IMR-90 (cell line): ENCODE data around the gene SPPL3. TPM values are rescaled to one million over a fixed set of nuclear protein-coding genes. Genes with fewer than 3 reads are reported as not detected.

Source experiments
- ATAC-seq: fragments of 200-7000 bp; cut with Tn5 transposase; 2 replicates; pipeline ENCODE4 v1.9.1; 2020; ENCODE audit warnings: low read depth, mild to moderate bottlenecking, moderate library complexity
- BruUV-seq: library from RNA; stranded (reverse); fragments of 400-500 nt; replicated peaks from 2 replicates; lab custom pipeline; 2021; lab: Mats Ljungman, UMichigan
- CTCF ChIA-PET: fragments of 300-600 bp; formaldehyde crosslinking; extraction: SDS; loops from one replicate; lab custom pipeline; 2021; ENCODE audit warnings: antibody characterized with exemption; lab: Yijun Ruan, JAX
- POLR2A ChIA-PET: fragments of 300-600 bp; sonication (Branson Sonifier 250); formaldehyde crosslinking; loops from one replicate; lab custom pipeline; 2022; ENCODE audit warnings: antibody characterized with exemption; ENCODE audit not compliant: unreplicated experiment; lab: Charles Lee
- DNase-seq: peaks from one replicate; pipeline ENCODE4 v3.0.0; 2013
- H2AFZ ChIP-seq: replicated peaks from 2 replicates; pipeline ENCODE3; 2013; ENCODE audit warnings: low read length, mild to moderate bottlenecking; ENCODE audit not compliant: poor library complexity
- H2AK5ac ChIP-seq: 2 replicates; pipeline ENCODE4 v1.6.1; 2013; ENCODE audit warnings: low read depth, low read length, inconsistent platforms
- H2AK9ac ChIP-seq: replicated peaks from 2 replicates; pipeline ENCODE3; 2013; ENCODE audit warnings: mild to moderate bottlenecking, low read depth, low read length, moderate library complexity; ENCODE audit not compliant: poor library complexity
- H2BK120ac ChIP-seq: 2 replicates; pipeline ENCODE4 v1.6.1; 2013; ENCODE audit warnings: low read depth, low read length, inconsistent platforms
- H2BK15ac ChIP-seq: 3 replicates; pipeline ENCODE4 v1.6.1; 2013; ENCODE audit warnings: low read depth, low read length, inconsistent platforms
- H2BK20ac ChIP-seq: 2 replicates; pipeline ENCODE4 v1.6.1; 2013; ENCODE audit warnings: low read depth, mild to moderate bottlenecking, inconsistent platforms, low read length, moderate library complexity
- H2BK5ac ChIP-seq: 2 replicates; pipeline ENCODE4 v1.6.1; 2013; ENCODE audit warnings: mild to moderate bottlenecking, low read depth, low read length, inconsistent platforms; ENCODE audit not compliant: poor library complexity, severe bottlenecking
- H3K14ac ChIP-seq: replicated peaks from 2 replicates; pipeline ENCODE4 v1.6.1; 2013; ENCODE audit warnings: low read depth, low read length, inconsistent platforms
- H3K18ac ChIP-seq: 2 replicates; pipeline ENCODE4 v1.6.1; 2013; ENCODE audit warnings: low read depth, low read length, control low read depth
- H3K23ac ChIP-seq: 2 replicates; pipeline ENCODE4 v1.6.1; 2013; ENCODE audit warnings: low read depth, low read length, inconsistent platforms
- H3K27ac ChIP-seq: 2 replicates; pipeline ENCODE4 v1.5.1; 2013; ENCODE audit warnings: mild to moderate bottlenecking, control low read depth, low read length; ENCODE audit not compliant: insufficient read depth
- H3K27me3 ChIP-seq: 2 replicates; pipeline ENCODE4 v1.6.1; 2013; ENCODE audit warnings: low read length; ENCODE audit not compliant: control insufficient read depth, insufficient read depth
- H3K36me3 ChIP-seq: 2 replicates; pipeline ENCODE4 v1.6.1; 2013; ENCODE audit warnings: low read length, mixed read lengths; ENCODE audit not compliant: control insufficient read depth, insufficient read depth
- H3K4ac ChIP-seq: 2 replicates; pipeline ENCODE4 v1.6.1; 2013; ENCODE audit warnings: low read depth, low read length, inconsistent platforms
- H3K4me1 ChIP-seq: 2 replicates; pipeline ENCODE4 v1.6.1; 2013; ENCODE audit warnings: low read length, mixed read lengths; ENCODE audit not compliant: control insufficient read depth, insufficient read depth
- H3K4me2 ChIP-seq: 2 replicates; pipeline ENCODE4 v1.6.1; 2013; ENCODE audit warnings: low read depth, mild to moderate bottlenecking, control low read depth, low read length, moderate library complexity
- H3K4me3 ChIP-seq: 2 replicates; pipeline ENCODE4 v1.5.1; 2013; ENCODE audit warnings: low read depth, mild to moderate bottlenecking, control low read depth, low read length, moderate library complexity; ENCODE audit not compliant: insufficient read depth
- H3K56ac ChIP-seq: 2 replicates; pipeline ENCODE4 v1.6.1; 2013; ENCODE audit warnings: low read length, inconsistent platforms; ENCODE audit not compliant: insufficient read depth; ENCODE audit errors: extremely low read depth
- H3K79me1 ChIP-seq, 2 experiments: 2 replicates each; pipeline ENCODE4 v1.6.1; 2013; ENCODE audit warnings: low read length in 2 of 2, inconsistent platforms in 1 of 2, low read depth in 1 of 2
- H3K9ac ChIP-seq: 2 replicates; pipeline ENCODE4 v1.6.1; 2013; ENCODE audit warnings: low read depth, low read length, control low read depth
- H3K9me1 ChIP-seq: 2 replicates; pipeline ENCODE4 v1.6.1; 2013; ENCODE audit warnings: low read length, inconsistent platforms; ENCODE audit not compliant: insufficient read depth
- H3K9me3 ChIP-seq: 2 replicates; pipeline ENCODE4 v1.6.1; 2013; ENCODE audit warnings: low read length; ENCODE audit not compliant: control insufficient read depth, insufficient read depth
- H4K20me1 ChIP-seq: 2 replicates; pipeline ENCODE4 v1.6.1; 2013; ENCODE audit warnings: low read length, inconsistent platforms; ENCODE audit not compliant: insufficient read depth
- H4K5ac ChIP-seq: 2 replicates; pipeline ENCODE4 v1.6.1; 2013; ENCODE audit warnings: mild to moderate bottlenecking, low read depth, low read length, control low read depth
- H4K8ac ChIP-seq, 2 experiments: 2 replicates each; pipeline ENCODE4 v1.6.1; 2013; ENCODE audit warnings: low read depth in 2 of 2, low read length in 2 of 2, control low read depth in 1 of 2, inconsistent platforms in 1 of 2
- H4K91ac ChIP-seq: 2 replicates; pipeline ENCODE4 v1.6.1; 2013; ENCODE audit warnings: low read depth, low read length, inconsistent platforms; ENCODE audit not compliant: insufficient read depth
- BHLHE40 ChIP-seq: fragments of 150-350 bp; IDR thresholded peaks from 2 replicates; pipeline ENCODE4 v1.6.1; 2016; ENCODE audit warnings: mild to moderate bottlenecking, low read depth, low read length
- CEBPB ChIP-seq: IDR thresholded peaks from 2 replicates; pipeline ENCODE4 v1.6.1; 2012; ENCODE audit warnings: low read depth, low read length, improper control_type of control experiment
- CHD1 ChIP-seq: IDR thresholded peaks from 2 replicates; pipeline ENCODE4 v1.6.1; 2012; ENCODE audit warnings: low read depth, low read length, improper control_type of control experiment
- FOS ChIP-seq: fragments of 150-350 bp; IDR thresholded peaks from 2 replicates; pipeline ENCODE4 v1.6.1; 2016; ENCODE audit warnings: low read depth, low read length
- MAFK ChIP-seq: IDR thresholded peaks from 2 replicates; pipeline ENCODE4 v1.6.1; 2012; ENCODE audit warnings: low read depth, low read length, improper control_type of control experiment
- MAZ ChIP-seq: IDR thresholded peaks from 2 replicates; pipeline ENCODE4 v1.6.1; 2012; ENCODE audit warnings: low read depth, mild to moderate bottlenecking, low read length, improper control_type of control experiment, moderate library complexity, borderline replicate concordance
- MXI1 ChIP-seq: IDR thresholded peaks from 2 replicates; pipeline ENCODE4 v1.6.1; 2012; ENCODE audit warnings: low read depth, mild to moderate bottlenecking, low read length, moderate library complexity, borderline replicate concordance
- NFE2L2 ChIP-seq: fragments of 150-350 bp; IDR thresholded peaks from 2 replicates; pipeline ENCODE4 v1.6.1; 2016; ENCODE audit warnings: low read depth, mild to moderate bottlenecking, low read length
- POLR2A ChIP-seq: IDR thresholded peaks from 2 replicates; pipeline ENCODE4 v1.6.1; 2012; ENCODE audit warnings: mild to moderate bottlenecking, low read depth, low read length
- RAD21 ChIP-seq: IDR thresholded peaks from 2 replicates; pipeline ENCODE4 v1.6.1; 2012; ENCODE audit warnings: low read length, improper control_type of control experiment
- RCOR1 ChIP-seq: IDR thresholded peaks from 2 replicates; pipeline ENCODE4 v1.6.1; 2012; ENCODE audit warnings: mild to moderate bottlenecking, low read length, improper control_type of control experiment; ENCODE audit not compliant: insufficient replicate concordance
- RFX5 ChIP-seq: IDR thresholded peaks from 2 replicates; pipeline ENCODE4 v1.8.0; 2012; ENCODE audit warnings: low read depth, mild to moderate bottlenecking, low read length, moderate library complexity
- SMC3 ChIP-seq: fragments of 150-350 bp; IDR thresholded peaks from 2 replicates; pipeline ENCODE4 v1.6.1; 2016; ENCODE audit warnings: low read depth, mild to moderate bottlenecking, antibody characterized with exemption, low read length, moderate library complexity
- WGBS, 2 experiments: methylation state at CpG; one replicate each; pipeline versions ENCODE4 v1.1.5 to v1.1.7; 2013; ENCODE audit warnings: missing lambda C conversion rate in 2 of 2; ENCODE audit not compliant: insufficient read length in 1 of 2; ENCODE audit errors: extremely low coverage in 2 of 2; 5-methylcytosine and 5-hydroxymethylcytosine counted together
- dilution Hi-C: fragments of 300-500 bp; cut with HindIII; formaldehyde crosslinking; loops from one replicate; pipeline ENCODE4 v1.14.3; 2018; ENCODE audit warnings: low sequenced_read_pairs; ENCODE audit not compliant: unreplicated experiment
- in situ Hi-C: fragments of 300-500 bp; cut with MboI; formaldehyde crosslinking; loops from 3 replicates; pipeline ENCODE4 v1.14.3; 2019; ENCODE audit warnings: low sequenced_read_pairs, inconsistent platforms, mixed read lengths
- intact Hi-C: fragments of 100-400 bp; cut with micrococcal nuclease; formaldehyde crosslinking; loops from 2 replicates; pipeline ENCODE4 v1.10.0; 2022
- polyA plus RNA-seq, 3 experiments: library from polyadenylated mRNA; depleted of rRNA; stranded (reverse); fragments of >200 nt; gene quantifications; 2 replicates each; pipeline ENCODE4 v1.2.3, GENCODE V29; 2012; ENCODE audit warnings: low replicate concordance in 1 of 3
- total RNA-seq: library from RNA; depleted of rRNA; stranded (reverse); fragments of >200 nt; gene quantifications from 2 replicates; pipeline ENCODE4 v1.2.3, GENCODE V29; 2012
- TF ChIP-seq, protein P1 (sequence below): conservative IDR thresholded peaks from 2 replicates; pipeline ENCODE4 v1.5.1; 2012; ENCODE audit warnings: mild to moderate bottlenecking, low read depth, low read length, improper control_type of control experiment
- TF ChIP-seq, protein P2 (sequence below): fragments of 150-350 bp; IDR thresholded peaks from 2 replicates; pipeline ENCODE4 v1.6.1; 2016; ENCODE audit warnings: low read depth, mild to moderate bottlenecking, low read length, moderate library complexity, borderline replicate concordance
- TF ChIP-seq, protein P3 (sequence below): fragments of 150-350 bp; IDR thresholded peaks from 2 replicates; pipeline ENCODE4 v1.6.1; 2017; ENCODE audit warnings: mild to moderate bottlenecking, antibody characterized with exemption, low read length, low read depth

The SPPL3 gene
- total and polyA plus RNA-seq, 2 of the 4 experiments (the other 2 are of a cell fraction): 1.6 to 18.0 TPM

DNA sequence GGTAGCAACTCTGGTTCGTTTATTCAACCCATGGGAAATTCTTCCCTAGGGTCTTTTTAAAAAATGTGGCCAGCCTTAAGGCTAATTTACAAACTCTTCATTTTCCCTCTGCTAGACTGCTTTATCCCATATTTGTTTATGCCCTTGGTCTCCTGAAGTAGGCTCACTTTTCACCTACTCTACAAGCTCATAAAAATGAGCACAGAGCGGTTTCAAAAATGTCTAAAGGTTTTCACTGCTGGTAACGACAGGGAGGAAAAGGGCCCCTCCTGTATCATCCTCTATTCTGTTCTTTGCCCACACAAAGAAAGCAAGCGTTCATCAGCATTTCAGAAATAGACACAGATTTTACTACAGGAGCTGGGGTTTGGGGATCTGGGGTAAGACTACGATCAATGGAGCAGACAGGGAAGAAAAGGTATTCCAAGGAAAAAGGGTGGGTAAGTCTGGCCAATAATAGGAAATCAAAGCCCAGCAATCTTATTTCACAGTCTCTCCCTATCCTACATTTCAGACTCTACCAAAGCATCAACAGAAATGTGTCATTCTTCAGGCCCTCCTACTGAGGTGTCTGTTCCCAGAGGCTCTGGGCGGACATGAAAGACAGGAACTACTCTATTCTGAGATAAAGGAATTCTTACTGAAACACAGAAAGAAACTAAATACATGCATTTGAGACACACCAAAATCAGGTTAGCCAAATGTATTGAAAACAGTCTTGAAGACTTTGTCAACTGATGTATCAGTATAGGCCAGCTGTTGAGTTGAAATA is 86.4 kb downstream of the SPPL3 start:
- H2BK5ac ChIP-seq: no peak overlapping the region
- ATAC-seq (no peak), DNase-seq (no peak)
- no peak overlapping the region for H2BK20ac ChIP-seq
- no peaks in the 10 kb centered on the region for H3K9me3 ChIP-seq
- no peaks in the 10 kb centered on the region for H3K4me1 ChIP-seq
- intact Hi-C loops (no loop called here), in situ Hi-C loops (no loop called here), dilution Hi-C loops (no loop called here)
- WGBS, 2 experiments: no CpG with 5 or more reads among the region's 6 CpGs
- H3K14ac ChIP-seq: no peak overlapping the region
- H3K9ac ChIP-seq: no peak overlapping the region
- peaks cover 21 to 27% of the 10 kb centered on the region in 2 experiments; a peak in 3 of 4 replicates for H3K79me1 ChIP-seq
- peaks cover 18% of the 10 kb centered on the region; the same call in 1 of the 2 replicates for H4K20me1 ChIP-seq
- no peak overlapping the region for H2BK15ac ChIP-seq
- H2AFZ ChIP-seq: no peak overlapping the region
- H3K18ac ChIP-seq: no peak overlapping the region
- H2BK120ac ChIP-seq: no peak overlapping the region
- no peaks in the 10 kb centered on the region for H3K27me3 ChIP-seq
- no peak overlapping the region for H3K4me3 ChIP-seq
- CTCF ChIA-PET: no interaction called here
- H4K5ac ChIP-seq: no peak overlapping the region
- H2AK5ac ChIP-seq: no peak overlapping the region
- H3K56ac ChIP-seq: no peak overlapping the region
- TF ChIP-seq, protein P1, sequence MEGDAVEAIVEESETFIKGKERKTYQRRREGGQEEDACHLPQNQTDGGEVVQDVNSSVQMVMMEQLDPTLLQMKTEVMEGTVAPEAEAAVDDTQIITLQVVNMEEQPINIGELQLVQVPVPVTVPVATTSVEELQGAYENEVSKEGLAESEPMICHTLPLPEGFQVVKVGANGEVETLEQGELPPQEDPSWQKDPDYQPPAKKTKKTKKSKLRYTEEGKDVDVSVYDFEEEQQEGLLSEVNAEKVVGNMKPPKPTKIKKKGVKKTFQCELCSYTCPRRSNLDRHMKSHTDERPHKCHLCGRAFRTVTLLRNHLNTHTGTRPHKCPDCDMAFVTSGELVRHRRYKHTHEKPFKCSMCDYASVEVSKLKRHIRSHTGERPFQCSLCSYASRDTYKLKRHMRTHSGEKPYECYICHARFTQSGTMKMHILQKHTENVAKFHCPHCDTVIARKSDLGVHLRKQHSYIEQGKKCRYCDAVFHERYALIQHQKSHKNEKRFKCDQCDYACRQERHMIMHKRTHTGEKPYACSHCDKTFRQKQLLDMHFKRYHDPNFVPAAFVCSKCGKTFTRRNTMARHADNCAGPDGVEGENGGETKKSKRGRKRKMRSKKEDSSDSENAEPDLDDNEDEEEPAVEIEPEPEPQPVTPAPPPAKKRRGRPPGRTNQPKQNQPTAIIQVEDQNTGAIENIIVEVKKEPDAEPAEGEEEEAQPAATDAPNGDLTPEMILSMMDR: no peak
- TF ChIP-seq NFE2L2 (no peak), MAZ (no peak), POLR2A (no peak), FOS (no peak), MAFK (no peak), CHD1 (no peak), CEBPB (no peak), RCOR1 (no peak), SMC3 (no peak), BHLHE40 (no peak), RAD21 (no peak), RFX5 (no peak), MXI1 (no peak)
- TF ChIP-seq, protein P2, sequence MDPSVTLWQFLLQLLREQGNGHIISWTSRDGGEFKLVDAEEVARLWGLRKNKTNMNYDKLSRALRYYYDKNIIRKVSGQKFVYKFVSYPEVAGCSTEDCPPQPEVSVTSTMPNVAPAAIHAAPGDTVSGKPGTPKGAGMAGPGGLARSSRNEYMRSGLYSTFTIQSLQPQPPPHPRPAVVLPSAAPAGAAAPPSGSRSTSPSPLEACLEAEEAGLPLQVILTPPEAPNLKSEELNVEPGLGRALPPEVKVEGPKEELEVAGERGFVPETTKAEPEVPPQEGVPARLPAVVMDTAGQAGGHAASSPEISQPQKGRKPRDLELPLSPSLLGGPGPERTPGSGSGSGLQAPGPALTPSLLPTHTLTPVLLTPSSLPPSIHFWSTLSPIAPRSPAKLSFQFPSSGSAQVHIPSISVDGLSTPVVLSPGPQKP: no peak
- TF ChIP-seq, protein P3, sequence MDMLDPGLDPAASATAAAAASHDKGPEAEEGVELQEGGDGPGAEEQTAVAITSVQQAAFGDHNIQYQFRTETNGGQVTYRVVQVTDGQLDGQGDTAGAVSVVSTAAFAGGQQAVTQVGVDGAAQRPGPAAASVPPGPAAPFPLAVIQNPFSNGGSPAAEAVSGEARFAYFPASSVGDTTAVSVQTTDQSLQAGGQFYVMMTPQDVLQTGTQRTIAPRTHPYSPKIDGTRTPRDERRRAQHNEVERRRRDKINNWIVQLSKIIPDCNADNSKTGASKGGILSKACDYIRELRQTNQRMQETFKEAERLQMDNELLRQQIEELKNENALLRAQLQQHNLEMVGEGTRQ: no peak
- H2AK9ac ChIP-seq: no peak overlapping the region
- H3K4me2 ChIP-seq: no peak overlapping the region
- H3K23ac ChIP-seq: no peak overlapping the region
- no peak overlapping the region for H4K8ac ChIP-seq
- BruUV-seq: no TSS peak
- H3K9me1 ChIP-seq: peaks cover 3% of the 10 kb centered on the region; the same call in 1 of the 2 replicates
- H3K27ac ChIP-seq: no peak overlapping the region
- POLR2A ChIA-PET: no interaction called here
- no peak overlapping the region for H3K4ac ChIP-seq
- H4K91ac ChIP-seq: no peak overlapping the region
- no peaks in the 10 kb centered on the region for H3K36me3 ChIP-seq
